Measurements from ENCODE around the gene ISOC2. TPM values are rescaled to one million over a fixed set of nuclear protein-coding genes. Genes with fewer than 3 reads are reported as not detected.
A peak's percentile ranks its signal among the peaks of the same experiment; 100 is the strongest.
"Not testable (repeated sequence)": the region's sequence is repeated elsewhere in the genome, so short reads cannot be mapped to it uniquely, and the experiment has no call there.

ISOC2 gene
- total RNA-seq, 2 experiments from 2014 or later, result 13.7 to 16.8 TPM

- DNase-seq, result peak; percentile 65
- H3K27me3 Mint-ChIP-seq, result peaks cover 25% of the 10 kb centered on the region
- H3K4me3 Mint-ChIP-seq, result no peak overlapping the region
- POLR2A ChIA-PET, result no interaction called here
- no peaks in the 10 kb centered on the region for H3K9me3 Mint-ChIP-seq
- H3K36me3 Mint-ChIP-seq, result peaks cover 8% of the 10 kb centered on the region
- ATAC-seq (ENCODE audit: low read depth), result peak; percentile 46
- H3K4me1 Mint-ChIP-seq, result peaks cover 5% of the 10 kb centered on the region
- no peak overlapping the region for H3K27ac Mint-ChIP-seq
Measured at GRCh38 chr19:55454787-55455243, 6.6 kb downstream of the ISOC2 start.

GRCh38 chr19:55453511-55454260, 7.8 kb downstream of the ISOC2 start:
- H3K27ac Mint-ChIP-seq, result no peak overlapping the region
- no peaks in the 10 kb centered on the region for H3K9me3 Mint-ChIP-seq
- POLR2A ChIA-PET, result interaction anchor here (0.5 to 0.7 kb wide), 2 partner anchors 16 to 22 kb away, joined by 3 to 4 read pairs; partner anchors contain the start of gene ZNF628
- no peak overlapping the region for H3K4me3 Mint-ChIP-seq
- peaks cover 5% of the 10 kb centered on the region for H3K4me1 Mint-ChIP-seq
- DNase-seq, result no peak
- ATAC-seq (ENCODE audit: low read depth), result no peak
- H3K36me3 Mint-ChIP-seq, result peaks cover 8% of the 10 kb centered on the region
- peaks cover 25% of the 10 kb centered on the region for H3K27me3 Mint-ChIP-seq

- Mint-ChIP-seq H3K36me3 (peaks cover 8% of the 10 kb centered on the region), H3K27ac (no peak overlapping the region), H3K4me1 (peaks cover 4% of the 10 kb centered on the region), H3K4me3 (no peak overlapping the region), H3K27me3 (peaks cover 25% of the 10 kb centered on the region), H3K9me3 (no peaks in the 10 kb centered on the region)
- peak; percentile 18 for ATAC-seq (ENCODE audit: low read depth)
- no peak for DNase-seq
- POLR2A ChIA-PET, result no interaction called here
Measured at GRCh38 chr19:55452749-55453346, 8.6 kb downstream of the ISOC2 start.

GRCh38 chr19:55451965-55452748, 9.3 kb downstream of the ISOC2 start:
- Mint-ChIP-seq H3K36me3 (peaks cover 8% of the 10 kb centered on the region), H3K27ac (no peak overlapping the region), H3K27me3 (peaks cover 25% of the 10 kb centered on the region), H3K4me3 (no peak overlapping the region), H3K4me1 (peaks cover 4% of the 10 kb centered on the region), H3K9me3 (no peaks in the 10 kb centered on the region)
- DNase-seq, result no peak
- POLR2A ChIA-PET, result no interaction called here
- ATAC-seq (ENCODE audit: low read depth), result no peak

- ATAC-seq (ENCODE audit: low read depth) (no peak), DNase-seq (no peak)
- no peaks in the 10 kb centered on the region for H3K9me3 Mint-ChIP-seq
- peaks cover 4% of the 10 kb centered on the region for H3K4me1 Mint-ChIP-seq
- H3K27ac Mint-ChIP-seq, result no peak overlapping the region
- POLR2A ChIA-PET, result no interaction called here
- peaks cover 8% of the 10 kb centered on the region for H3K36me3 Mint-ChIP-seq
- no peak overlapping the region for H3K4me3 Mint-ChIP-seq
- peaks cover 25% of the 10 kb centered on the region for H3K27me3 Mint-ChIP-seq
Measured at GRCh38 chr19:55451163-55451964, 10.1 kb downstream of the ISOC2 start.

GRCh38 chr19:55449469-55449868, 12.0 kb downstream of the ISOC2 start:
- no peak overlapping the region for H3K4me3 Mint-ChIP-seq
- peaks cover 4% of the 10 kb centered on the region for H3K4me1 Mint-ChIP-seq
- H3K9me3 Mint-ChIP-seq, result no peaks in the 10 kb centered on the region
- POLR2A ChIA-PET, result interaction anchor here (1.0 kb wide), 1 partner anchor 42 kb away, joined by 4 read pairs; the partner anchor contains the start of gene UBE2S
- H3K36me3 Mint-ChIP-seq, result peaks cover 6% of the 10 kb centered on the region
- no peak overlapping the region for H3K27ac Mint-ChIP-seq
- ATAC-seq (ENCODE audit: low read depth) (no peak), DNase-seq (no peak)
- peaks cover 40% of the 10 kb centered on the region for H3K27me3 Mint-ChIP-seq

- H3K4me1 Mint-ChIP-seq; DNase-seq; H3K9me3 Mint-ChIP-seq; ATAC-seq (ENCODE audit: low read depth); POLR2A ChIA-PET; H3K27ac Mint-ChIP-seq; H3K36me3 Mint-ChIP-seq; H3K4me3 Mint-ChIP-seq: not testable (repeated sequence)
- H3K27me3 Mint-ChIP-seq, result peaks cover 45% of the 10 kb centered on the region
Measured at GRCh38 chr19:55448175-55448490, 13.3 kb downstream of the ISOC2 start.

GRCh38 chr19:55447421-55448174, 13.8 kb downstream of the ISOC2 start:
- ATAC-seq (ENCODE audit: low read depth) (peak; percentile 34), DNase-seq (no peak)
- H3K27ac Mint-ChIP-seq, result no peak overlapping the region
- no peak overlapping the region for H3K4me3 Mint-ChIP-seq
- peaks cover 48% of the 10 kb centered on the region for H3K27me3 Mint-ChIP-seq
- no peaks in the 10 kb centered on the region for H3K9me3 Mint-ChIP-seq
- POLR2A ChIA-PET, result no interaction called here
- H3K4me1 Mint-ChIP-seq, result peaks cover 4% of the 10 kb centered on the region
- H3K36me3 Mint-ChIP-seq, result no peaks in the 10 kb centered on the region

- no peak for DNase-seq
- no peaks in the 10 kb centered on the region for H3K9me3 Mint-ChIP-seq
- POLR2A ChIA-PET, result interaction anchor here (0.7 kb wide), 1 partner anchor 12 kb away, joined by 4 read pairs; no protein-coding TSS in a partner anchor
- peaks cover 50% of the 10 kb centered on the region for H3K27me3 Mint-ChIP-seq
- no peak overlapping the region for H3K27ac Mint-ChIP-seq
- H3K4me3 Mint-ChIP-seq, result no peak overlapping the region
- no peaks in the 10 kb centered on the region for H3K36me3 Mint-ChIP-seq
- peaks cover 10% of the 10 kb centered on the region for H3K4me1 Mint-ChIP-seq
- ATAC-seq (ENCODE audit: low read depth), result no peak
Measured at GRCh38 chr19:55446060-55446459, 15.4 kb downstream of the ISOC2 start.

GRCh38 chr19:55444646-55445045, 16.8 kb downstream of the ISOC2 start:
- no peaks in the 10 kb centered on the region for H3K9me3 Mint-ChIP-seq

GRCh38 chr19:55443824-55444480, 17.5 kb downstream of the ISOC2 start:
- ATAC-seq (ENCODE audit: low read depth) (no peak), DNase-seq (no peak)
- H3K9me3 Mint-ChIP-seq, result no peaks in the 10 kb centered on the region
- H3K27me3 Mint-ChIP-seq, result peaks cover 57% of the 10 kb centered on the region
- peaks cover 14% of the 10 kb centered on the region for H3K4me1 Mint-ChIP-seq
- peaks cover 1% of the 10 kb centered on the region for H3K36me3 Mint-ChIP-seq
- no peak overlapping the region for H3K4me3 Mint-ChIP-seq
- H3K27ac Mint-ChIP-seq, result no peak overlapping the region
- POLR2A ChIA-PET, result no interaction called here

More at GRCh38 chr19:55444646-55445045, 16.8 kb downstream of the ISOC2 start:
- DNase-seq (no peak), ATAC-seq (ENCODE audit: low read depth) (no peak)
- POLR2A ChIA-PET, result no interaction called here
- H3K4me3 Mint-ChIP-seq, result no peak overlapping the region
- H3K4me1 Mint-ChIP-seq, result peaks cover 14% of the 10 kb centered on the region
- H3K27me3 Mint-ChIP-seq, result peaks cover 50% of the 10 kb centered on the region
- H3K27ac Mint-ChIP-seq, result no peak overlapping the region
- peaks cover 1% of the 10 kb centered on the region for H3K36me3 Mint-ChIP-seq
